Measurements from ENCODE around the gene LIMS2.

Gene LIMS2

GRCh38 chr2:127620866-127621265 is 54.5 kb downstream of the LIMS2 start (continued):
- TF ChIP-seq TSHZ2 (CRISPR knock-in tag; IDR thresholded peaks at IDR 0.05) = no peak
- TF ChIP-seq BACH2 (CRISPR knock-in tag; IDR thresholded peaks at IDR 0.05; ENCODE audit: borderline replicate concordance) = no peak
- TF ChIP-seq TCF4 (CRISPR knock-in tag; IDR thresholded peaks at IDR 0.05; ENCODE audit: borderline replicate concordance) = no peak
- TF ChIP-seq TOX (CRISPR knock-in tag; IDR thresholded peaks at IDR 0.05; ENCODE audit: borderline replicate concordance) = no peak

GRCh38 chr2:127619877-127620705 is 55.2 kb downstream of the LIMS2 start:
- no peak for TF ChIP-seq ZNF70 (CRISPR knock-in tag; IDR thresholded peaks at IDR 0.05)
- no peak for TF ChIP-seq OSR1 (CRISPR knock-in tag; IDR thresholded peaks at IDR 0.05)
- no peak for TF ChIP-seq CSRNP3 (CRISPR knock-in tag; IDR thresholded peaks at IDR 0.05)
- no peak for TF ChIP-seq PATZ1 (CRISPR knock-in tag; IDR thresholded peaks at IDR 0.05; ENCODE audit: borderline replicate concordance)
- no peak for TF ChIP-seq CSDC2 (CRISPR knock-in tag; IDR thresholded peaks at IDR 0.05)
- TF ChIP-seq ZNF8 (CRISPR knock-in tag; IDR thresholded peaks at IDR 0.05) = no peak
- no peak for ATAC-seq

GRCh38 chr2:127619203-127619590 is 56.1 kb downstream of the LIMS2 start:
- TF ChIP-seq PPARA (CRISPR knock-in tag; IDR thresholded peaks at IDR 0.05; ENCODE audit: borderline replicate concordance) (no peak), PATZ1 (CRISPR knock-in tag; IDR thresholded peaks at IDR 0.05; ENCODE audit: borderline replicate concordance) (no peak), GLIS3 (CRISPR knock-in tag; IDR thresholded peaks at IDR 0.05) (no peak), ARNTL (CRISPR knock-in tag; IDR thresholded peaks at IDR 0.05; ENCODE audit: borderline replicate concordance, low read depth) (no peak), RARB (CRISPR knock-in tag; IDR thresholded peaks at IDR 0.05) (no peak), ZNF565 (CRISPR knock-in tag; conservative IDR thresholded peaks at IDR 0.05; ENCODE audit: low read depth) (no peak), TSHZ2 (CRISPR knock-in tag; IDR thresholded peaks at IDR 0.05) (no peak), CSRNP3 (CRISPR knock-in tag; IDR thresholded peaks at IDR 0.05) (no peak), ZFP30 (CRISPR knock-in tag; IDR thresholded peaks at IDR 0.05) (no peak), ESRRG (CRISPR knock-in tag; IDR thresholded peaks at IDR 0.05) (no peak), ISL1 (CRISPR knock-in tag; IDR thresholded peaks at IDR 0.05) (no peak), TCF4 (CRISPR knock-in tag; IDR thresholded peaks at IDR 0.05; ENCODE audit: borderline replicate concordance) (no peak), ZFP3 (CRISPR knock-in tag; IDR thresholded peaks at IDR 0.05) (no peak), CSDC2 (CRISPR knock-in tag; IDR thresholded peaks at IDR 0.05) (no peak), TOX (CRISPR knock-in tag; IDR thresholded peaks at IDR 0.05; ENCODE audit: borderline replicate concordance) (no peak), ZNF8 (CRISPR knock-in tag; IDR thresholded peaks at IDR 0.05) (no peak)
- ATAC-seq = no peak
